Ovary (tissue), 9 donors: ENCODE measurements around the gene ZNRF1. TPM values are rescaled to one million over a fixed set of nuclear protein-coding genes. Genes with fewer than 3 reads are reported as not detected.

ENCODE experiments used
- DNase-seq, 5 donors: peaks; one replicate each; pipeline ENCODE4 v3.0.0-alpha.2; 2019 to 2020
- H3K27ac ChIP-seq, 2 donors: fragments of 200-600 bp; one replicate each; pipeline versions ENCODE4 v1.5.1 to v1.8.0; 2019 to 2022
- H3K27me3 ChIP-seq: fragments of 200-600 bp; one replicate; pipeline ENCODE4 v1.8.0; 2022
- H3K36me3 ChIP-seq: fragments of 200-600 bp; sonication (generic); one replicate; pipeline ENCODE4 v1.5.1; 2019
- H3K4me1 ChIP-seq: one replicate; pipeline ENCODE4 v1.8.1; 2013; ENCODE audit warnings: mild to moderate bottlenecking, moderate library complexity; ENCODE audit not compliant: insufficient read depth
- H3K4me3 ChIP-seq: fragments of 200-600 bp; sonication (generic); one replicate; pipeline ENCODE4 v1.5.1; 2017
- H3K9me3 ChIP-seq, 2 donors: fragments of 200-600 bp in 1 of 2; sonication (generic) in 1 of 2; one replicate each; pipeline versions ENCODE4 v1.5.1 to v1.8.1; 2013 to 2019; ENCODE audit warnings: mild to moderate bottlenecking in 1 of 2, moderate library complexity in 1 of 2
- EP300 ChIP-seq: sonication (generic); formaldehyde crosslinking; IDR thresholded peaks from one replicate; pipeline ENCODE4 v1.6.1; 2017; ENCODE audit warnings: antibody characterized with exemption
- POLR2A ChIP-seq: fragments of 450-650 bp; IDR thresholded peaks from one replicate; pipeline ENCODE4 v1.6.1; 2017; ENCODE audit warnings: antibody characterized with exemption, mild to moderate bottlenecking, moderate library complexity
- WGBS, 3 donors: extraction: QIAGEN DNeasy Blood & Tissue Kit in 1 of 3; methylation state at CpG; one replicate each; pipeline versions ENCODE4 v1.1.5 to v1.1.7; 2013 to 2017; 5-methylcytosine and 5-hydroxymethylcytosine counted together
- intact Hi-C, 4 donors: fragments of 100-400 bp; cut with DNase I; formaldehyde crosslinking; loops; one replicate each; pipeline versions ENCODE4 v1.11.0 to v1.15.1; 2022 to 2023
- polyA plus RNA-seq, 2 donors: library from polyadenylated mRNA; stranded (reverse); fragments of 200-250 nt in 1 of 2; fragments of 350-450 nt in 1 of 2; fragmentation: Illumina TruSeq in 1 of 2; extraction: RNeasy Lipid Tissue Mini Kit (QIAGEN cat#74804) in 1 of 2; gene quantifications; one replicate each; pipeline ENCODE4 v1.2.3, GENCODE V29; 2013 to 2014
- total RNA-seq, 7 donors: library from RNA; depleted of rRNA in 2 of 7; stranded (reverse); fragments of >200 nt in 2 of 7; fragmentation: NEBNext Ultra II Directional in 3 of 7; extraction: Animal tissue kit (Norgen Biotek cat#: 25700) in 3 of 7; gene quantifications; one replicate each; pipeline versions ENCODE4 v1.1.0 to v1.2.4, GENCODE V29; 2016 to 2023
- TF ChIP-seq, protein P1 (sequence below), 3 donors: fragments of 450-650 bp in 2 of 3; fragments of 200-600 bp in 1 of 3; IDR thresholded peaks; one replicate each; pipeline versions ENCODE4 v1.5.1 to v1.8.0; 2016 to 2022; ENCODE audit warnings: antibody characterized with exemption in 3 of 3, mild to moderate bottlenecking in 1 of 3
- donor health status: DM: no; HTN: no; CAD: no; lungs with moderate emphysema.
- donor health status: DM: no; HTN: no; CAD: no.
- donor health status: Bipolar disorder and iron deficiency.
- donor health status: DM: yes; HTN: yes; CAD: no.
- donor health status: DM: no; HTN: no; CAD: no.
- donor health status: DM: yes; HTN: yes; CAD: no.

Gene ZNRF1
- total and polyA plus RNA-seq, 9 donors, result 10.8 to 27.9 (median 24.3) TPM

DNA sequence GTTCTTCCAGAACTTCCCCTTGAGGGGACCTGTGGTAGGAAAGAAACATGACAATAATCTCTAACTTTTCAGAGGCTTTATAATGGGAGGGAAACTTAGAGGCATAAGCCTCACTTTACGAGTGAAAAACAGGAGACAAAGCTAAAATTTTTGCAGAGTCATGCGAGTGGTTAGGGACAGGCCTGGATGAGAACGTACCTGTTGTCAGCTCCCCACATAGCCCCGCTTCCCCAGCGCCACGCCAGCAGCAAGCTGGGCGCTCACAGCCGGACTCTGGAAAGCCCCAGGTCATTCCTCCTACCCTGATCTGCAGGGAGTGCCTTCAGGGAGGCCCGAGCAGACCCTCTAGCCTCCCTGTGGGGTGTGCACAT is 64.1 kb downstream of the ZNRF1 start:
- intact Hi-C loops, result no loop called here
- H3K27ac ChIP-seq, result no peak overlapping the region
- H3K9me3 ChIP-seq, result no peaks in the 10 kb centered on the region
- H3K4me1 ChIP-seq, result peaks cover 22% of the 10 kb centered on the region
- TF ChIP-seq POLR2A, result no peak
- TF ChIP-seq, protein P1, sequence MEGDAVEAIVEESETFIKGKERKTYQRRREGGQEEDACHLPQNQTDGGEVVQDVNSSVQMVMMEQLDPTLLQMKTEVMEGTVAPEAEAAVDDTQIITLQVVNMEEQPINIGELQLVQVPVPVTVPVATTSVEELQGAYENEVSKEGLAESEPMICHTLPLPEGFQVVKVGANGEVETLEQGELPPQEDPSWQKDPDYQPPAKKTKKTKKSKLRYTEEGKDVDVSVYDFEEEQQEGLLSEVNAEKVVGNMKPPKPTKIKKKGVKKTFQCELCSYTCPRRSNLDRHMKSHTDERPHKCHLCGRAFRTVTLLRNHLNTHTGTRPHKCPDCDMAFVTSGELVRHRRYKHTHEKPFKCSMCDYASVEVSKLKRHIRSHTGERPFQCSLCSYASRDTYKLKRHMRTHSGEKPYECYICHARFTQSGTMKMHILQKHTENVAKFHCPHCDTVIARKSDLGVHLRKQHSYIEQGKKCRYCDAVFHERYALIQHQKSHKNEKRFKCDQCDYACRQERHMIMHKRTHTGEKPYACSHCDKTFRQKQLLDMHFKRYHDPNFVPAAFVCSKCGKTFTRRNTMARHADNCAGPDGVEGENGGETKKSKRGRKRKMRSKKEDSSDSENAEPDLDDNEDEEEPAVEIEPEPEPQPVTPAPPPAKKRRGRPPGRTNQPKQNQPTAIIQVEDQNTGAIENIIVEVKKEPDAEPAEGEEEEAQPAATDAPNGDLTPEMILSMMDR (IDR thresholded peaks at IDR 0.05), result no peak
- no peak for TF ChIP-seq EP300
- H3K27me3 ChIP-seq, result no peaks in the 10 kb centered on the region
- DNase-seq, result no peak
- H3K36me3 ChIP-seq, result no peaks in the 10 kb centered on the region
- no peak overlapping the region for H3K4me3 ChIP-seq
- WGBS, 3 donors, result 94 to 99% (median 96%) methylated on average over 9 of the region's 9 CpGs

DNA sequence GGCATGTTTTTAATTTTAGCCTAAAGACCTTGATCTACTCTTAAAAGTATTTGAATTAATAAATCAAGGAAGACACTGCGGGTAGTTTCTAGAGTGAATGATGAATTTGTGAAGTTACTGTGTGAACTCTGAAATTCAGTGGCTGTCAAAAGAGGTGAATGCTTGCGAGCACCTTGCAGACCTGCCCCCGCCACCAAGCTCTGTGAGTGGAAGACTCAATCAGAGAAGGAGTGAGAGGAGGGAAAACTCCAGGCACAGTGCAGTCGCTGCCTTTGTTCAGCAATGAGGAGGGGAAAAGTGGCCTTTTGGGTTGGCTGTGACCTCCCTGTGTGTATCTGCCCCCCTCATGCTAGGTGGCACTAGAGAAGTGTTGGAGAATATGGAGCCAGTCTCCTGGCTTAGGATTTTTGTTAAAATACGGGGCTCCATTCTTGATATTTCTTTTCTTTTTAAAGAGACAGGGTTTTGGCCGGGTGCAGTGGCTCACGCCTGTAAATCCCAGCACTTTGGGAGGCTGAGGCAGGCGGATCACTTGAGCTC is 64.8 kb downstream of the ZNRF1 start:
- peaks cover 22% of the 10 kb centered on the region for H3K4me1 ChIP-seq
- TF ChIP-seq EP300 (no peak), POLR2A (no peak)
- intact Hi-C loops, result no loop called here

DNA sequence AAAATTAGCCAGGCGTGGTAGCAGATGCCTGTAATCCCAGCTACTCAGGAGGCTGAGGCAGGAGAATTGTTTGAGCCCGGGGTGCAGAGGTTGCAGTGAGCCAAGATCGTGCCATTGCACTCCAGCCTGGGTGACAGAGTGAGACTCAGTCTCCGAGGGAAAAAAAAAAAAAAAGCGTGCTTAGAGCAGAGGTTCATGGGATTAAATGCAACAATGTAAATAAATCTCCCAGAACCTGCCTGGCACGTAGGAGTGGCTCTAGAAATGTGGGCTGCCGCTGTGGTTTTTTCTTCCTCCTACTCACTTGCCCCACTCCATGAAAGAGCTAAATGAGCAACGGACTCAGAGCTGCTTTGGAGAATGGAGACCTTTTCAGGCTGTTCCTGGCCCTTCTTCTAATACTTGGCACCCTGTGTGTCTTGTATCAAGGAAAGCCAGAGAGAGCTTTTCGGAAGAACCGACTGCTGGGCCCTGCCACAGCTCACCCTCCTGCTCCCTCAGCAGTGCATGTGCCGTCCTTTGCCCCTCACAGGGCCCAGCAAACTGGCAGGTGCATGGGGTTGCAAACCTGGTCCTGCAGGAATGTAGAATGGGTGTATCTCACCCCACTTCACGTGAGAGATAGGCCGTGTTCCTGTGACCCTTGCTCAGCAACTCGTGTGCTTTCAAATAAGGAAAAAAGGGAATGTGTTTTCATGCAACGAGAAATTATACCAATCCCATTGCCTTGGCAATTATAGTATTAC is 65.8 kb downstream of the ZNRF1 start:
- H3K4me1 ChIP-seq, result peaks cover 18% of the 10 kb centered on the region
- no peak overlapping the region for H3K27ac ChIP-seq
- H3K36me3 ChIP-seq, result no peaks in the 10 kb centered on the region
- no peaks in the 10 kb centered on the region for H3K27me3 ChIP-seq
- intact Hi-C loops, result no loop called here
- no peak overlapping the region for H3K4me3 ChIP-seq
- no peak for DNase-seq
- WGBS, 3 donors, result 62 to 67% (median 64%) methylated on average over 15 of the region's 15 CpGs
- no peak for TF ChIP-seq EP300
- TF ChIP-seq, protein P1 (IDR thresholded peaks at IDR 0.05), result no peak
- no peak for TF ChIP-seq POLR2A
- H3K9me3 ChIP-seq, result no peaks in the 10 kb centered on the region

More for the DNA sequence above, 64.8 kb downstream of the ZNRF1 start:
- WGBS, 3 donors, result 95 to 98% (median 96%) methylated on average over 8 of the region's 8 CpGs
- H3K9me3 ChIP-seq, result no peaks in the 10 kb centered on the region
- H3K27ac ChIP-seq, result no peak overlapping the region
- DNase-seq, result no peak
- no peak overlapping the region for H3K4me3 ChIP-seq
- H3K27me3 ChIP-seq, result no peaks in the 10 kb centered on the region
- H3K36me3 ChIP-seq, result no peaks in the 10 kb centered on the region

DNA sequence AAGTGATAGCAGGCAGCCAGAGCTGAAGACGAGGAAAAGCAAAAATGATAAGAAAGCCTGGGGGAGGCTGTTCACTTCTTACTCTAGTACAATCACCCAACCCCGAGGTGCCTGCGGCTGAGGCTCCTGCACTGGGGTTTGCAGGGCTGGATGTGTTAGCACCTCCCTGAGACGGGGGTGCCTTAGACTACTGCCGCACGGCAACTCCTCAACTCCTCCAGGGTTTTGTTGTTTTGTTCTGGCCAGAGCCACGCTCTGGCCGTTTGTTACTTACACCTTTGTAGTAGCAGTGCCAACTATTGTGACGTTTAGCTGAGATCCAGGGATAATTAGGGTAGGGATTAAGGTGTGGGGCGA is 66.3 kb downstream of the ZNRF1 start:
- Histone ChIP-seq H3K36me3 (no peaks in the 10 kb centered on the region), H3K9me3 (no peaks in the 10 kb centered on the region), H3K4me3 (no peak overlapping the region), H3K27ac (no peak overlapping the region), H3K4me1 (peaks cover 18% of the 10 kb centered on the region), H3K27me3 (no peaks in the 10 kb centered on the region)
- DNase-seq, result no peak
- no peak for TF ChIP-seq POLR2A
- TF ChIP-seq, protein P1 (IDR thresholded peaks at IDR 0.05), result no peak
- TF ChIP-seq EP300, result no peak
- 40 to 57% (median 47%) methylated on average over 10 of the region's 10 CpGs for WGBS, 3 donors
- intact Hi-C loops, result no loop called here

DNA sequence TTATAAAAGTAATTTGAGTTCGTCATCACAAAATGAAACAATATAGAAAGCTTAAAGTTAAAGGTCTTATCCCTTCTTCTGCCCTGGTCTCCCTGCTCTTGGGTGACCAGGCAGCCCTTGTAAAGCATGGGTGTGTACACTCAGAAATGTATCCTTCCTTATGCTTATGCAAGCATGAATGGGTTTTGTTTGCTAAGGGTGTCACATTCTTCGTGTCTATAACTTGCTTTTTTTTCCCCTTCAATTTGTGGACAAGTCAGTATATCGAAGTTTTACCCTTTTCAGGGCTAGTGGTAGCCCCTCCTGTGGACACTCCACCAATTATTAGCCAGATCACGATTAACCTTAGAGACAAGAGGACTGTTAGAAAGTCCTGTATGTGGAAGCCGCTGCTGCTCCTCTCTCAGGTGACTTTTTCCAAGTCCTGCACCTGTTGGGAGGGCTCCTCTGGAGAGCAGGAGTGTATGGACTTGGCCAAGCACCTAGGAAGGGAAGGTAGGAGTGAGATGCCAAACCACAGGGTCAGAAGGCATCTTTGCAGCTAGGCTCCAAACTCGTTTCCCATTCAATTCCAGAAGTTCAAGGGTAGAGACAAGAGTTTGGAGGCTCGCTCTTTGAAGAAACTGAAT is 66.8 kb downstream of the ZNRF1 start:
- DNase-seq, result no peak
- Histone ChIP-seq H3K4me1 (peaks cover 21% of the 10 kb centered on the region), H3K9me3 (no peaks in the 10 kb centered on the region), H3K36me3 (no peaks in the 10 kb centered on the region), H3K27me3 (no peaks in the 10 kb centered on the region), H3K27ac (no peak overlapping the region), H3K4me3 (no peak overlapping the region)
- intact Hi-C loops, result no loop called here
- TF ChIP-seq, protein P1 (IDR thresholded peaks at IDR 0.05), result no peak
- TF ChIP-seq POLR2A (no peak), EP300 (no peak)
- 87 to 90% (median 87%) methylated on average over 7 of the region's 7 CpGs for WGBS, 3 donors
